Stimulated activated CD4-positive, alpha-beta T cell treated with anti-CD3 and anti-CD28 coated beads, Interleukin-1b, Interleukin-23, amount 100 ng/mL, for 24 hours (primary cell): ENCODE measurements around the gene PHACTR1.

Experiments used
- DNase-seq, 4 experiments: peaks; one replicate each; pipeline ENCODE4 v3.0.0-alpha.2; 2020; ENCODE audit warnings: low read depth in 4 of 4, low spot score in 1 of 4

The PHACTR1 gene

DNA sequence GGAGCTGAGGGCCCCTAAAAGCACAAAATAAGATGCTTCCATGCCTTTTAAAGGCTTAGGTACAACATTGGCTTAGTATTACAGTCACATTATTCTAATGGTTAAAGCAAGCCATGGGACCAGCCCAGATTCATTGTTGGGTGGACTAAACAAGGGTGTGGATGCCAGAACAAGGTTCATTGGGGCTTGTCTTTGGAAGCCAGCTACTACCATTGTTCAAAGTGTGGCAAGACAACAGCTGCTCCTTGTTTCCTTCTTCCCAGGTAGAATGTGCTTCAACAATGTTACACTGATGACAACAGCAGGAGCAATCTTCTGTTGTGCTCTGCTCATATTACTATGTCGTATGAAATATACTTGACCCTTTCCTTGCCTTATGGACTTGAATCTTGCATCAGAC lies 350.3 kb downstream of the PHACTR1 start:
- no peak for DNase-seq

DNA sequence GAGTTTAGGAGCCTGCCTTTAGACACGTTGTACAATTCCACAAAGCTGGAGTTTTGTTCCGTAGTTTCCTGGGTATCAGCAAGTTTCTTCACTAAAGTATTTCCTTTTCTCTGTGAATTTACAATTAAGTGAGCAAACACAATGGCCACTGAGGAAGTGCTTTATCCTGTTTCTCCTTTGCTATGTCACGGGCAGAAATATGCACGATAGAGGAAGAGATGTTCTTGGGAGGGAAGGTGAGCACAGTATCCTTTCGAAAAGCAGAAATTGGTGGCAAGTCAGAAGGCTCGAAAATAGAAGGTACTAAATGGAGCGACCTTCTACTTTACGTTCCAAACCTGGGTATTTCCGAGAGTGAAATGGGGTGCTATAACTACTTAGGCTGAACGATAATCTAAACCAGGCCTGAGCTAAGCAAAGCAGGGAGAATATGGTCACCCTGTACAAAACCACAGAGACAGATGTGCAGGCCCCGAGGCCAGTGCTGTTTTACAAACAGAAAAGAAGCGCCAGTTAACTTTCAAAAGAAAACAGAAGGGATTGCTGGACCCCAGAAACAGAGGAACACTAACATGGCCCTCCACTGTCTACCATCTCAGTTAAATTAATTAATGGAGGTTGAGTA lies 352.1 kb downstream of the PHACTR1 start:
- DNase-seq: no peak

GRCh38 chr6:13071550-13072345 lies 355.2 kb downstream of the PHACTR1 start:
- DNase-seq: no peak

GRCh38 chr6:13072686-13073347 lies 356.2 kb downstream of the PHACTR1 start:
- DNase-seq: no peak

- no peak for DNase-seq
Measured at GRCh38 chr6:13074415-13075140, 358.0 kb downstream of the PHACTR1 start.

GRCh38 chr6:13075141-13075845 lies 358.7 kb downstream of the PHACTR1 start:
- DNase-seq: no peak

GRCh38 chr6:13076575-13076974 lies 360.0 kb downstream of the PHACTR1 start:
- no peak for DNase-seq

DNA sequence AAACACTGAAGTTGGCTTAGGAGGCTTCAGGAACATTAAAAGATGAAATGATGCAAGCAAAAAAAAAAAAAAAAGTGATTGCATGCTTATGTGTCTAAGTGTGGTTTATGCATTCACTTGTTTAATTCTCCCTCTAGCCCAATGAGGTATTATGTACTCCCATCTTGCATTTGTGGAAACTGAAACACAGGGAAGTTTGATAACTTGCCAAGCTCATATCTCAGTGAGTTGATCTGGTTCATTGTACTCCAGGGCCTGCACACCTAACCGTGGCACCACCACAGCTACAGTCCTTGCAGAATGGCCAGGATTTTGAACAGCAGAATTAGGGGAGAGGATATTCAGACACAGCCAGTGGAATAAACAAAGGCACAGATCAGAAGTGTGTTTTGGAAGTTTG lies 360.6 kb downstream of the PHACTR1 start:
- no peak for DNase-seq

- DNase-seq: no peak
Measured at GRCh38 chr6:13079096-13079723, 362.6 kb downstream of the PHACTR1 start.

DNA sequence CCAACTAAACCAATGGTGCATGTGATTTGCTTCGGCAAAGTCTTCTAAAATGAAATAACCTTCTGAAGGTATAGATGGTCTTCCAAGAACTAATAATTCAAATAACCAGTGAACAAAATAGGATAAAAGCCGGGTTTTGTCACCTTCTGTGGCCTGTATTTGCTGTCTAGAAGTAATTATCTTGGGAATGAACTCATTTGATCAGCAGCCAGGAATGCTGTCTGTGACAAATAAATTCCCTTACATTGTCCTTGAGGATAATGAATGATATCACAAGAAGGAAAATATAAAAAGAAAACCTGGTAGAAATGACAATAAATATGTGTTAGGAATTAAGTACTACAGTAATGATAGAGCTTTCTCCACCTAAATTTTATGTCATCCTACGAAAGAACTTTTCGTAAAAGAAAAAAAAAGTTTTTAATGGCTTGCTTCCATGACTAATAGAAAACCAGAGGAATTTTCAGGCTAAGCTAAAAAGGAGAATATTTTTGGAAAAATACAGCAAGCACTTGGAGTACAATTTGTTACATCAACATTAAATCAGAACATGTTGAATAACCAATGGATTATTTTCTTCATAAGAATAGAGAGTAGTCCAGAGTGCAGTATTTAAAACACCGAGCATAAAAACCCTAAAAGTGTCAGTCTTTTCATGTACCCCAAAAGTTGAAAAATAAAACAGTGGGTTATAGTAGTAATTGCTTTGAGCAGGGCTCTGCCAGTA lies 364.1 kb downstream of the PHACTR1 start:
- DNase-seq: no peak

DNA sequence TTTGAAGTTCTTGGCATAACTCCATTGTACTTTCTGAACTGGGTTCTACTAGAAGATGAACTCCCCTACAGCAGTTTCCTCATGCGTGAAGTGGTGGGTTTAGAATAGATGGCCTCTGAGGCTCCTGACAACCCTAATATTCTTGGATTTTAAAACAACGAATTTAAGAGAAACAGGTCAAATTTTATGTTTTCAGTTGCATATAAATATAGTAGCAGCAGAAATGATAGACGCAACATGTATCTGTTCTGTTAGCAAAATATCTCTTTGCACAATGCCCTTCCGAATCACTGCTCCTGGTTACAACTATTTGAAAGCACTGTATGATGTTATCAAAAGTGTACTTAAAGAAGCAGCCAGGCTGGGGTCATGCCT lies 364.6 kb downstream of the PHACTR1 start:
- no peak for DNase-seq

- no peak for DNase-seq
Measured at GRCh38 chr6:13089296-13089994, 372.9 kb downstream of the PHACTR1 start.

DNA sequence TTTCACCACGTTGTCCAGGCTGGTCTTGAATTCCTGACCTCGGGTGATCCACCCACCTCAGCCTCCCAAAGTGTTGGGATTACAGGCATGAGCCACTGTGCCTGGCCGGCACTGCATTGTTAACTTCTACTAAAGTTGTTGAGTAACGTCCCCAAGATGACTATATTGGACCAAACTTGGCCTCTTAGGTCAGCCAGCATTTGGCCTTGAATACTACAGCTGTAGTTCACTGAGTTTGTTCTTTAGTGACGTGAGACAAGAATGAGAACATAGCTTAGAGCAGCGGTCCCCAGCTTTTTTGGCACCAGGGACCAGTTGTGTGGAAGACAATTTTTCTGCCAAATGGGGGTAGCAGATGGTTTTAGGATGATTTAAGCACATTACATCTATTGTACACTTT lies 374.6 kb downstream of the PHACTR1 start:
- DNase-seq: no peak

DNA sequence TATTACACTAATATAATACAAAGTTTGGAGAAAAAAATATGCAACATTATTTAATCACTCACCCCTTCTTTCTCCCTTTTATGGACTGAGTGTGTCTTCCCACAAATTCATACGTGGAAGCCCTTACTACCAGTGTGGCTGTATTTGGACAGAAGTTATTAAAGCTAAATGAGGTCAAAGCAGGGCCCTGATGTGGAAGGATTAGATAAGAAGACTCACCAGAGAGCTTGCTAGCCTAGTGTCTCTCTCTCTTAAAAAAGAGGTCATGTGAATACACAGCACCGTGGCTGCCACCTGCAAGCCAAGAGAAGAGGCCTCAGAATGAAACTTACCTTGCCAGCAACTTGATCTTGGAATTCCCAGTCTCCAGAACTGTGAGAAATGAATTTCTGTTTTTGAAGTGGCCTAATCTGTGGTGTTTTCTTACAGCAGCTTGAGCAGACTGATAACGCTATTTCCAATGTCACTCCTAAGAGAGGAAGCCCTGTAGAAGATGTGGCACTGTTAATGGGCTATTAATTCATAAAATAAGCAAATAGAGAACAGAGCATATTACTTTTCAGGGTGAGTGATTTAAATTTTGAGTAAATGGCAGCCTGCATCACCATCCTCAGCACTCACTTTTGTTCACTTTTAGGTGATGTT lies 378.3 kb downstream of the PHACTR1 start:
- DNase-seq: no peak

GRCh38 chr6:13096084-13096483 lies 379.5 kb downstream of the PHACTR1 start:
- DNase-seq: no peak

DNA sequence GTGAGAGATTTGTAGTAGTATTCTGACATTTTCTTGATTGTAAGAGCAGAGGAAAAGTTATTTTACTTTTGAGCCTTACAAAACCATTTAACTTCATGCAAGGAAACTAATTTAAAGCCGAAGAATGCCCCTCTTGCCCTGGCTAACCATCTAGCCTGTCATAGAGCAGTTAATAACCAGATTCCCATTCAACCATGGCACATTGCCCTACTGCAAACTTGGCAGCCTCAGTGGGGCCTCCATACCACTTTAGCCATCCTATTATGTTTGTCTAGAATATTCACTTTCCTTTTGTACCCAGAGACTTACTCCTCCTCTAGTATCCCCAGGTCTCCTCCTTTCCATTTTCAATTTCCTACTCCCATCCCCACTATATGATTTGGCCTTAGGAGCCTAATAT lies 380.9 kb downstream of the PHACTR1 start:
- DNase-seq: no peak

- no peak for DNase-seq
Measured at GRCh38 chr6:13098006-13098405, 381.4 kb downstream of the PHACTR1 start.

- no peak for DNase-seq
Measured at GRCh38 chr6:13098793-13099570, 382.4 kb downstream of the PHACTR1 start.
